HEK293T (cell line): ENCODE data around the gene MYRFL.

Experiments used
- ARNT ChIP-seq: fragments of 450-650 bp; IDR thresholded peaks from 2 replicates; pipeline ENCODE4 v1.6.1; 2017; ENCODE audit warnings: mild to moderate bottlenecking
- CTBP1 ChIP-seq: fragments of 450-650 bp; IDR thresholded peaks from 2 replicates; pipeline ENCODE4 v1.6.1; 2016; ENCODE audit warnings: borderline replicate concordance
- ELF4 ChIP-seq: fragments of 450-650 bp; IDR thresholded peaks from 2 replicates; pipeline ENCODE4 v1.6.1; 2017; ENCODE audit warnings: antibody characterized with exemption
- FOXA1 ChIP-seq: fragments of 450-650 bp; IDR thresholded peaks from 2 replicates; pipeline ENCODE4 v1.6.1; 2016; ENCODE audit warnings: mild to moderate bottlenecking
- FOXK2 ChIP-seq: fragments of 450-650 bp; IDR thresholded peaks from 2 replicates; pipeline ENCODE4 v1.6.1; 2016; ENCODE audit warnings: mild to moderate bottlenecking
- FOXM1 ChIP-seq: fragments of 450-650 bp; IDR thresholded peaks from 2 replicates; pipeline ENCODE4 v1.6.1; 2017; ENCODE audit warnings: mild to moderate bottlenecking, borderline replicate concordance
- HDGF ChIP-seq: fragments of 450-650 bp; IDR thresholded peaks from 2 replicates; pipeline ENCODE4 v1.6.1; 2017; ENCODE audit warnings: antibody characterized with exemption, borderline replicate concordance
- L3MBTL2 ChIP-seq: fragments of 450-650 bp; conservative IDR thresholded peaks from 2 replicates; pipeline ENCODE4 v1.6.1; 2016; ENCODE audit warnings: mild to moderate bottlenecking
- NFRKB ChIP-seq: fragments of 450-650 bp; IDR thresholded peaks from 2 replicates; pipeline ENCODE4 v1.6.1; 2016; ENCODE audit warnings: mild to moderate bottlenecking, moderate library complexity
- PKNOX1 ChIP-seq: fragments of 450-650 bp; IDR thresholded peaks from 2 replicates; pipeline ENCODE4 v1.6.1; 2016
- SP1 ChIP-seq: fragments of 450-650 bp; IDR thresholded peaks from 2 replicates; pipeline ENCODE4 v1.6.1; 2017

GRCh38 chr12:69987579-69988091, 162.6 kb downstream of the MYRFL start:
- TF ChIP-seq FOXM1 (no peak), SP1 (no peak), HDGF (no peak), NFRKB (no peak), ARNT (no peak), ELF4 (no peak), FOXA1 (no peak), PKNOX1 (peak; percentile 54), FOXK2 (no peak), L3MBTL2 (no peak), CTBP1 (no peak)
